OCI-M2 (cell line): Measurements from ENCODE around the gene KRTAP3-3.

Experiments used
- DNase-seq: peaks from one replicate; lab custom pipeline; 2025; ENCODE audit not compliant: unreplicated experiment; lab: John Stamatoyannopoulos, UW

Gene KRTAP3-3

DNA sequence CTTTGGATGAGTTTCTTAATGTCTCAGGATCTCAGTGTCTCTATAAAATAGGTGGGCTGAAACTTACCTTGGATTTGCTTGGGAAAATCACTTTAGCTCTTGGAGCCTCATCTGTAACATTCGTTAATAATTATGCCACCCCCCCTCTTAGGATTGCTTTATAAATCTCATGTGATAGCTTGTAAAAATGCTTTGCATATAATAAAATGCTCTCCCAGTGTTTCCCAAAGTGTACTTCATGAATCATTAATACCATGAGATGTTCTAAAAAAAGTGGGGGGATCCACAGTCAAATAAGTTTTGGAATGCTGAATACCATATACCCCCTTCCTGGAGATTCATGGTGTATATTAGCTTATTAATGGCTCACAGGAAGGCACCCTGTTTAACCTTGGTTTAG lies 32.4 kb downstream of the KRTAP3-3 start:
- DNase-seq: no peak

DNA sequence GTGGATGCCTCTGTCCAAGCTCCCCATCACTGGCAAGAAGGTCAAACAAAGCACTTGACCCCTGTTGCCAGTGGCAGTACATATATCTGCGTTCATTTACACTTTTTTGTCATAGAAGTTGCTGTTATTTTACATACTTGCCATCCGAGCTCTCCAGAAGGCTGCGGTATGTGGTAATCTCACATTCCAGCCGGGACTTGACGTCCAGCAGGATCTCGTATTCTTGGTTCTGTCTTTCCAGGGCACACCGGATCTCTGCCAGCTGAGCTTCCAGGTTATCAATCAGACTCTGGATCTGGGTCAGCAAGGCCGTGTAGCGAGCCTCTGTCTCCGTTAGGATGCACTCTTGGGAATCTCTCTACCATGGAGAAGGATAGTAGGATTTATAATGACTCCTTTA lies 33.8 kb downstream of the KRTAP3-3 start:
- no peak for DNase-seq

DNA sequence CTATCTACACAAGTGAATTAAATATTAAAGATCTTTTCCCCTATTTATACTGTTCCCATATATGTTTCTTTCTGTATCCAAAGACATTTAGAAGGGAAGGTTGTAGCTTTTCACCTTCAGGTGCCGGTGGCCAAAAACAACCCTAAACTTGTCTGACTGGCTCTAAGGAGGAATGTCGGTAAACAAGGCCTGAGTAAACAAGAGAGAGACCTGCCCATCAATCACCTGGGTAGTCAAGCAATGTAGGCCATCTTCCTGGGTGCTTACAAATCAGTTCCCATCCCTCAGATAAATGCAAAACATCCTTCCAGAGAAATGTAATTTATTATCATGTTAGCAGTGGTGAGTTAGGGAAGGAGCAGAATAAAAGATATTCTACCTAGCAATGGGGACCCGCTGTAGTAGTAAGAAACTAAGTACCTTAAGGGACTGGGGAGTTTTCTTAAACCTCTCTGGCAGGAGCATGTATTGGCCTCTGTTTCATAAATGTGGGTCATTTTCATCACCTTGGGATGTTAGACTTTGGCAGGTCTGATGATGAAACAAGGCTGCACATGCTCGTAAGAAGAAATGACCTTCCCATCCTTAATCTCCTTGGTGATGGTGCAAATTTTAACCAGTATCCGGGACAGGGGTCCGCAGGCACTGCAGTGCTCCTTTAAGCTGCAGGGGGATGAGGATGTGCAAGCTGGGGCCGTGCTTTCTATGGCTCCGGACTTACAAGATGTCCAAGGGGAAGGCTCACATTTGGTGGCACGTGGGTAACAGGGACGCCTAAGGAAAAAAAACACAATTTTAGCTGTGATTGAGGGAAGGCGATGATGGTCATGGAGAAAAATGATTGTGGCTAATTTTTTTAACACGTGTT lies 35.6 kb downstream of the KRTAP3-3 start:
- DNase-seq: no peak

DNA sequence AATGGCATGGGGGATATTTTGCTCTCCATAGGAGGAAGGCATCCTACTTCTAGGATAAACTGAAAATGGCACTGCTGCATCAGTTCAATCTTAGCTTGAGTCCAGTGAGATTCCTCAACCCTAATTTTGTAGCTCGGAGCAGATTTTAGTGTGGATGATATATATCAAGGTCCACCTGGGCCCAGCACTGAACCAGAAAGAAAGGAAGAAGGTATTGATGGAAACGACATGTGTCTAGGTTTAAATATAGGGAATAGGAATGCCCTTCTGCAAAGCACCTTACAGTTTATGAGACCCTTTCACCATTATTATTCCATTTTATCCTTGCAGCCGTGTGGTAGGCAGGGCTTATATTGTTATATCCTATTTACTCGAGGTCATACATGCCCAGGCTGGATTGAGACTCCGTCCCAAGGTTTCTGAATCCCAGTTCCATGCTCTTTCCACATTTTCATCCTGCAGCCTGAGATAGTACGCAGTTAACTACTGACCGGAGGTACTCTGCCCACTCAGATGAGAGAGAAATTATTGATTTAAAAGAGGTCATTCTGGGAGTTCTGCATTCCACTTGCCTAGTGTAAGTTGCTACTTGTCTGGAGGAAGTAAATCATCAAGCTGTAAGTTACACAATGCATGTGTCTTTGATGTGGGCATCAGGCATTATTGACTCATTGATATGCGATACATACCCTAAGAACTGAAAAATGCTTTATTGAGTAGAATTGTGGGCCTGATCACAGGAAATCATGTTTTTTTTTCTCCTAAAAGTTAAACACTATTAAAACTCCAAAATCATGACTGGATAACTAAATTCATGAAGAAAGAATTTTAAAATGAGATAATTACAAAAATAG lies 37.3 kb downstream of the KRTAP3-3 start:
- DNase-seq: no peak

DNA sequence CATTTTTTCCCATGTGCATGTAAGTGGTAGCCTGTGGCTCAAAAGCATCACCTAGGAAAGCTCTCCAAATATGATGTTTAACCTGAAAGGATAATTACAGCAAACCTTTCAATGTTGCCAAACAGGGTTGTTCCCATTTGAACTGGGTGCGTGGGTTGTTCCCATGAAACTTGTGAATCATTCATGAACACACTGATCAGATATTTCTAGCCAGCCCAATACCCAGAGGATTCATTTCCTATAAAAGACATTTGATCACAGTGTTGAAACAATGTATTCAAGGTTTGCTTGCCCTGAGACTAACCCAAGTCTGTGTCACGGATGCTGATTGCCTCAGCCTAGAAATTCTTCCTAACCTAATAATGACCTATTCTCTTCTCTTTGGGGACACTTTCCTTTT lies 40.1 kb downstream of the KRTAP3-3 start:
- DNase-seq: no peak

DNA sequence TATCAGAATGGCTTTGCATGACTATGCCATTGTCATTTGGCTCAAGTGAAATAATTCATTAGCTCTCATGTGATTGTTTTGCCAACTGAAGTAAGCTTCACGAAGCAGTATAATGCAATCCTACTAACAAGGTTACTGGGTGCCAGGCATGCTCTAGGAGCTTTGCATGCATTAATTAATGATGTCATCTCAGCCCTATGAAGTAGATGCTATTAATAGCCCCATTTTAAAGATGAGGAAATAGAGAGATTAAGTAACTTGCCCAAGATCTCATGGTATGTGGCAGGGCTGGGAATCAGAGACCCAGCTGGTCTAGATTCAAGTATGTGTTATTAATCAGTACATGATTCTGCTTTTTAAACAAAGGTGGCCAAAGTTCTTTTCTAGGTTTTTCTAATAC lies 41.3 kb downstream of the KRTAP3-3 start:
- DNase-seq: no peak

DNA sequence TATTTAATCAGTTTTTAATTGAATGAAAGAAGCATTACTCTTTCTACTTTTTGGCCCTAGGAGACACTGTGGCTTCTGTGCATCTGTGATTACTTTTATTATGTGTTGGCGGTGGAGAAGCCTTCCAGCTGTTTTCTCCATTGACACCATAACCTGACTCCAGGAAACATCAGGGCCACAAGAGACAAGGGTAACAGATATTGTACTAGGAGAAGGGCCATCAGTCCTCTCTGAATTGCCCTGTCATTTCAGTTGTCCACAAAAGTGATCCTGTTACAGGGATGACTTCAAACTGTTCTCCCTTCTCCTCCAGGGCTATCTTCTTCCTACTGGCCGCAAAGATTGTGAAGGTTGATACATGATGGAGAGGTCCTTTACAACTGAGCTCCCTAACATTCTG lies 41.8 kb downstream of the KRTAP3-3 start:
- no peak for DNase-seq

DNA sequence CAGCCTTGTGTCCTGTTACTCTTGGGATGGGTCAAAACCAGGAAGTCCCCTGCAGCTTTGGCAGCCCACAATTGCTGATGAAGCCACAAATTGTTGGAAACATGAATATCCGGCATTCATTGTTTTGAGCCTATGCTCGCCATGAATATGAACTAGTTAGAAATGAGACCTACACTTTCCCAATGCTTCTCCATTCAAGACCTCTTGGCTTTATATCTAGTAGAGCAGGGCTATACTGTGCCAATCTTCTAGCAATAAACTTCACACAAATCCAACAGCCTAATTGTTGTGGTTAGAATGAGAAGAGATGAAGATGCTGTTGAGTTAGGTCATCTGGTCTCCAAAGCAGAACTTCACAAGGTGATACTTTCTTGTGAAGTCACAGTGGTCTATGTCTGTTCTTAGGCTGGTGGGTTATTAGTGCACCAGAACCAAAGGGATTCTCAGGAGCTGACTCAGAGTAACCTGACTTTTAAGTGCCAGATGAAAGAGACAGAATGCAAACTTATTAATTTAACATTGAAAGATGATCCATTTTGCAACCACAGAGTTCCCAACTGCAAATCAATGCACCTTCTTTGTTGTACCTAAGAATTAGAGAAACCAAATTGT lies 42.8 kb downstream of the KRTAP3-3 start:
- DNase-seq: no peak

DNA sequence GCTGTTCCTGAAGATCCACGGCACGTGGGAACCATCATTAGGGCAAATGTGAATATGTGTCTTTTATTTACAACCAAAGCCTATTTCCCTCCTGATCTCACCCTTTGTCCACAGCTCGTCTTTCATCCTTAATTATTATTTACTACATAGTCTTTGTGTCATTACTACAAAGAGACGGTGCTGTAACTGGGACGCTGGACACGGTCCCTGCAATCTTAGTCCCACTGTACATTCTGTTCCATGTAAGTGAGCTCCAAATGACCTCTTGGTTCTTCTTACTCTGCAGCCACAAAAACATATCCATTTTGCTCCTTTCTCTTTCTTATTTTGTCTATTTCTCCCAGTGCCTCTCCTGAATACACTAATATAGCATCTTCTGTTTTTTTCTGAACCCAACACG lies 43.8 kb downstream of the KRTAP3-3 start:
- no peak for DNase-seq

DNA sequence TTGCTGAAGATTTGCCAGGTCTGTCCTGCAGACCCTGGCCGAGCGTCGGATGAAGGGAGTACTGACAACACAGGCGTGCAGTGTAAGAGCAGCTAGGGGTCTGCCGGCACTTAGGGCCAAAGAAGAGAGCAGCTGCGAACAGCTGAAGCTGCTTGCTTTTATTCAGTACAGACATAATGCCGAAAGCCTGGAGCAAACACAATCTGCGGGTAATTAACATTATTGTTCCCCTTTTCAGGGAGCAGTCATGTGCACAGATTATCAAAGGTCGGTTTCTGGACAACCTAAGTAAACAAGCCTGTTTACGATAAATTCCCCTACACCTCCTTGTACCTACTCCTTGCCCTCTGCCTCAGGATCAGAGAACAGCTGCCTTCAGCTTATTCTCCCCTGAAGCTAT lies 44.5 kb downstream of the KRTAP3-3 start:
- DNase-seq: no peak

DNA sequence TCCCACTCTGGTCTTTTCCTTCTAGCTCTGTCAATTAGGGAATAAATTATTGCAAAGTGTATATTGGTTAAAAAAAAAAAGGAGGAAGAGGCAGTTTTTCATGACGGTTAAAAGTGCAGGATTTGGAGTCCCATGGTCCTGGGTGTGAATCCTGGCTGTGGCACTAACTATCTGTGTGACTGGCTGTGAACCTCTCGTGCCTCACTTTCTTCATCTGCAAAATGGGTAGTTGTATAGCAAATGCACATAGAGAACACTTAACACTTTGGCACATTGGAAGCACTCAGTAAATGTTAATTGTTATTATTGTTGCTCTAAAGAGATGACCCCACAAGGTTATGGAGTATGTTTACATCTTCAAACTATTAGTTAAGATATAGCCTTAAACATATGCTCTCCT lies 46.0 kb downstream of the KRTAP3-3 start:
- DNase-seq: no peak

DNA sequence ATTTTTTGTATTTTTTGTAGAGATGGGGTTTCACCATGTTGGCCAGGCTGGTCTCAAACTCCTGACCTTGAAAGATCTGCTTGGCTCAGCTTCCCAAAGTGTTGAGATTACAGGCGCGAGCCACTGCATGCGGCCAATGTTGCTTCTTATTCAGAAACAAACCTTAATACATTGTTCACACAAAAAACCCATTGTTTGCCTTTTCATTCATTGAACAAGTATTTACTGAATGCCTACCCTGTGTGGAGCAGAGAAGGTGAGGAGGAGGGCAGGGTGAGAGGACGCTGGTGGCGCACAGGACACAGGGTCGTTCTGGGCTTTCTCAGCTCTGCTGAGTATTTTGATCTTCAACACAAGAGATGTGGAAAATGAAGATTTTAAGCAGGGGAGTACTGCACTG lies 48.5 kb downstream of the KRTAP3-3 start:
- DNase-seq: no peak

DNA sequence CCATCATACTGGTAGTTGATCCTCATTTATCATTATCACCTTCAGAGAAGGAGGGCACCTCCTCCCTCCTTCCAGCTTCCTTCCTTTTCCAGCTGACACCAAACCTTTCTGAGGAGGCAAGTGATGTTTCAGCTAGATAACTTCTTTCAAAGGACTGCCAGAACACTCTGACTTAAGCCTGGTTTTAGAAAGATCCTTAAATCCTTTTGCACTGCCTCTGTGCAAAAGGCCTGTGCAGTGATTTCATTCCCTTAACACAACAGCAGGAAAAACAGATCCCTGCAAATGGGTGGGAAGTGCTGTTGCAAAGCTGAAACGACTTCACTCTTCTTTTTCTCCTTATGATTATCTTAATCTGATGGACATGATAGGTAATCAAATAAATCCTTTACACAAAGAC lies 49.4 kb downstream of the KRTAP3-3 start:
- DNase-seq: no peak
